Central memory CD8-positive, alpha-beta T cell (primary cell): ENCODE measurements around the gene LTB.
"Not testable (repeated sequence)": the region's sequence is repeated elsewhere in the genome, so short reads cannot be mapped to it uniquely, and the experiment has no call there.

ENCODE experiments used
- ATAC-seq: fragments of 150-1000 bp; cut with Tn5 transposase; replicated peaks from 2 replicates; pipeline ENCODE4 v1.10.0; 2022; ENCODE audit warnings: mild to moderate bottlenecking, moderate FRiP score, moderate number of reproducible peaks; ENCODE audit not compliant: poor library complexity, severe bottlenecking; ENCODE audit errors: extremely low read depth
- DNase-seq, 2 donors: peaks; one replicate each; pipeline ENCODE4 v3.0.0; 2021; ENCODE audit warnings: low spot score in 2 of 2
- H3K27ac Mint-ChIP-seq: one replicate; pipeline ENCODE4 v1.8.0; 2022; ENCODE audit warnings: low read depth, mild to moderate bottlenecking, moderate library complexity, mixed read lengths
- H3K27me3 Mint-ChIP-seq: one replicate; pipeline ENCODE4 v1.8.0; 2022; ENCODE audit warnings: mixed read lengths
- H3K36me3 Mint-ChIP-seq: one replicate; pipeline ENCODE4 v1.8.0; 2022; ENCODE audit warnings: mild to moderate bottlenecking, moderate library complexity, mixed read lengths; ENCODE audit not compliant: insufficient read depth
- H3K4me1 Mint-ChIP-seq: one replicate; pipeline ENCODE4 v1.8.0; 2022; ENCODE audit warnings: mixed read lengths
- H3K4me3 Mint-ChIP-seq: one replicate; pipeline ENCODE4 v1.8.0; 2022; ENCODE audit warnings: mild to moderate bottlenecking, moderate library complexity, mixed read lengths
- H3K9me3 Mint-ChIP-seq: one replicate; pipeline ENCODE4 v1.8.0; 2022; ENCODE audit warnings: mixed read lengths

Gene LTB

GRCh38 chr6:31619805-31620585 lies 37.8 kb upstream of the LTB start:
- Mint-ChIP-seq H3K27ac (peak overlapping the region; percentile 94), H3K27me3 (no peaks in the 10 kb centered on the region), H3K9me3 (no peaks in the 10 kb centered on the region), H3K36me3 (peaks cover 39% of the 10 kb centered on the region), H3K4me3 (peak overlapping the region; percentile 80), H3K4me1 (peaks cover 31% of the 10 kb centered on the region)
- peak; percentile 90 to 95 for DNase-seq
- ATAC-seq = peak; percentile 81

DNA sequence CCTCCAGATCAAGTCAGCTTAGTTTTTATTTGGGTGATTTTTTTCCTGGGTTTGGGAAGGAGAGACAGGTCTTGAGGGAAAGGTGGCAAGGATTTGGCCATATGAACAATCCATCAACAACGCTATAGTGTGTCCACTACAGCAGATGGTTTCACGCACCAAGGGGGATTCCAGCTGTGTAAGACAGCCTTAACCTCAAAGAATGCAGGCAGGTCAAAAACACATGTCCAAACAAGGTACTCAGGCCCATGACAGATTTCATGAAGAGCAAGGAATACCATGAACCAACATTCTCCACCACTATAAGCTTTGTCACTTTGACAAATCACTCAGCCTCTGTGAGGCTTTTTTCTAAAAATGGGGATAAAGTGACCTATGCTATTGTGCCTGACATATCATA lies 34.8 kb upstream of the LTB start:
- no peaks in the 10 kb centered on the region for H3K27me3 Mint-ChIP-seq
- H3K4me1 Mint-ChIP-seq = peaks cover 28% of the 10 kb centered on the region
- DNase-seq (no peak), ATAC-seq (no peak)
- H3K4me3 Mint-ChIP-seq = peak overlapping the region; percentile 29
- no peaks in the 10 kb centered on the region for H3K9me3 Mint-ChIP-seq
- no peak overlapping the region for H3K27ac Mint-ChIP-seq
- H3K36me3 Mint-ChIP-seq = peaks cover 14% of the 10 kb centered on the region

DNA sequence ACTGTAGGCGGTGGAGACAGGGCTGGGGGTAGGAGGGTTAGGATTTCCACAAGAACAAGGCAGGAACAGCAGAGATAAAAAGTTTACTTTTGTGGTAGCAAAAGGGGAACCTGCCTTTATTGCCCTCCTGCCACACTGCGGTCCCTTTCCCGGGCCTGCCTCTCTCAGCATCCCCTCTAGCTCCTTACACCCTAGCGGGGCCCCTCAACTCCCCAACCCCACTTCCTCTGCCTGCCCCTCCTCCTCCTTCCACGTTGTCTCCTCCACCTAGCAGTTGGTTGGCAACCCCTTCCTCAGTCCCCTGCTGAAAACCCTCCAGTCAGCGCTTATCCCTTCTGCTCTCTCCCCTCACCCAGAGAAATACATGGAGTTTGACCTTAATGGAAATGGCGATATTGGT lies 33.5 kb upstream of the LTB start:
- peak overlapping the region; percentile 29 for H3K4me3 Mint-ChIP-seq
- no peak for DNase-seq
- peaks cover 8% of the 10 kb centered on the region for H3K36me3 Mint-ChIP-seq
- no peaks in the 10 kb centered on the region for H3K27me3 Mint-ChIP-seq
- peak overlapping the region; percentile 37 for H3K27ac Mint-ChIP-seq
- peaks cover 18% of the 10 kb centered on the region for H3K4me1 Mint-ChIP-seq
- ATAC-seq = no peak
- no peaks in the 10 kb centered on the region for H3K9me3 Mint-ChIP-seq

DNA sequence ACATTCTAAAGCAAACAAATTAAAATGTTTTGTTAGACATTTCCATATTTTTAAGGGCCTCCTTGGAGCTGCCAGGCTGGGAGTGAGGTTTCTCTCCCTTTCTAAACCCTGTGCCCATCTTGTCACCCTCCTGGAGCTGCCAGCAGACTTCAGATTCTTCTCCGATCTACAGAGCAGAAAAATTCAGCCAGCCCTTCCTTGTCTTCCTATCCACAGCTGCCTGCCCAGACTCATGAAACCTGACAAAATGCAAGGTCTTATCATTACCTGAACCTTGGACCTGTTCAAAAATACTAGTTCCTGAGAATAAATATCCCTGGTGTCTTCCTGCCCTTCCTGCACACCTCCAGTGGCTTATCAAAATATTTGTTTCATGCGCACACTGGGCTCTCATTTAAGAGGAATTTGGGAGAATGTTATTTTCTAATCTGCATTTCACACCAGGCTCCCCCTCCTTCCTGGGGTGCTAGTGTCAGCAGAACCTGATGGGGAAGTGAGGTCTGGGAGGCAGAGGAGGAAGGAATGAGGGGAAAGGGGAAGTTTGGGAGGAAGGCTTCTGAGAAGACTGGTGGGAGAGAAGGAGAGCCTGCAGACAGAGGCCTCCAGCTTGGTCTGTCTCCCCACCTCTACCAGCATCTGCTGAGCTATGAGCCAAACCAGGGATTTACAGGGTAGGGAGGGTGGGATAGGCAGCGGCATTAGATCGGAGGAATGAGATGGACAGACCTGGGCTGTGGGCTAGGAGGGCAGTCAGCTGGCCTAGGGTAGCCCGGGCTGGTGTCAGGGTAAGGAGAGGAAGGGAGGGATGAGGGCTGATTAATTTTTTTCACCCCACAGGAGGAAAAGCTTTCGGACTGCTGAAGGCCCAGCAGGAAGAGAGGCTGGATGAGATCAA lies 32.7 kb upstream of the LTB start, which contains the start of gene AIF1:
Gene AIF1 (plus strand): TSS at position 551 of the 895 bp plus-strand sequence. CDS start 96 bp downstream, at position 647.
- H3K27me3 Mint-ChIP-seq = no peaks in the 10 kb centered on the region
- H3K9me3 Mint-ChIP-seq = no peaks in the 10 kb centered on the region
- ATAC-seq (no peak), DNase-seq (no peak)
- H3K36me3 Mint-ChIP-seq = peaks cover 2% of the 10 kb centered on the region
- peaks cover 18% of the 10 kb centered on the region for H3K4me1 Mint-ChIP-seq
- H3K27ac Mint-ChIP-seq = peak within 1 kb of the TSS; percentile 45
- H3K4me3 Mint-ChIP-seq = peak within 1 kb of the TSS; percentile 46

- no peaks in the 10 kb centered on the region for H3K9me3 Mint-ChIP-seq
- ATAC-seq (no peak), DNase-seq (no peak)
- H3K36me3 Mint-ChIP-seq = no peaks in the 10 kb centered on the region
- H3K4me3 Mint-ChIP-seq = no peak overlapping the region
- no peak overlapping the region for H3K27ac Mint-ChIP-seq
- peaks cover 18% of the 10 kb centered on the region for H3K4me1 Mint-ChIP-seq
- H3K27me3 Mint-ChIP-seq = no peaks in the 10 kb centered on the region
Measured at GRCh38 chr6:31614075-31614619, 31.9 kb upstream of the LTB start.

GRCh38 chr6:31610968-31611367 lies 28.7 kb upstream of the LTB start:
- Mint-ChIP-seq H3K9me3 (no peaks in the 10 kb centered on the region), H3K4me3 (no peak overlapping the region), H3K36me3 (no peaks in the 10 kb centered on the region), H3K27ac (no peak overlapping the region), H3K4me1 (peaks cover 14% of the 10 kb centered on the region), H3K27me3 (no peaks in the 10 kb centered on the region)
- no peak for DNase-seq
- ATAC-seq = no peak

DNA sequence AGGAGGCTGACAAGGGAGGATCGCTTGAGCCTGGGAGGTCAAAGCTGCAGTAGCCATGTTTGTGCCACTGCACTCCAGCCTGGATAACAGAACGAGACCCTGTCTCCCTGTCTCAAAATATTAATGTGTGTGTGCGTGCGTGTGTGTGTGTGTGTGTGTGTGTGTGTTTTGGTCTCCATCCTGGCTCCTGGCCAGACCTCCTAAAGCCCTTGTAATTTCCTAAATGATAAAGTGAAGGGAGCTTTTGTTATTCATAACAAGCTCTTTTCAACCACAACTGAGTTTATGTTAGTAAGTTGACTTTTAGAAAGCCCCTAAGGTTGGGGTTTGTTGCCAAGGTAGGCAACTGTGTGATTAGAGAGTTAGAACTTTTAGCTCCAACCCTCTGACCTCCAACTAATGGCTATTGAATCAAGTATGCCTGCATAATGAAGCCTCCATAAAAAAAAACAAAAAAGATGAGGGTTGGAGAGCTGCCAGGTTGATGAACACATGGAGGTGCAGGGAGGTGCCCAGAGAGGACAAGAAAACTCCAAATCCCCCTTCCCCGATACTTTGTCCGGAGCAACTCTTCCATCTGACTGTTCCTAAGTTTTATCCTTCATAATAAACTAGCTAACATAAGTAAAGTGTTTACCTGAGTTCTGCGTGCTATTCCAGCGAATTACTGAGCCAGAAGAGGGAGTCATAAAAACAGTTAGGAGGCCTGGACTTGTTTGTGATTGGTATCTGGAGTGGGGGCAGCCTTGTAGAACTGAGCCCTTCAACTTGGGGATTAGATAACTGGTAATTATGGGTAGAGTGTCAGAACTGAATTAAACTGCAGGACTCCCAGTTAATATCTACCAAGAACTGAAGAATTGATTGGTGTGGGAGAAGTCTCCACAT lies 27.5 kb upstream of the LTB start:
- H3K27ac Mint-ChIP-seq = no peak overlapping the region
- DNase-seq (no peak), ATAC-seq (no peak)
- no peaks in the 10 kb centered on the region for H3K36me3 Mint-ChIP-seq
- peaks cover 2% of the 10 kb centered on the region for H3K4me1 Mint-ChIP-seq
- no peak overlapping the region for H3K4me3 Mint-ChIP-seq
- H3K27me3 Mint-ChIP-seq = no peaks in the 10 kb centered on the region
- no peaks in the 10 kb centered on the region for H3K9me3 Mint-ChIP-seq

DNA sequence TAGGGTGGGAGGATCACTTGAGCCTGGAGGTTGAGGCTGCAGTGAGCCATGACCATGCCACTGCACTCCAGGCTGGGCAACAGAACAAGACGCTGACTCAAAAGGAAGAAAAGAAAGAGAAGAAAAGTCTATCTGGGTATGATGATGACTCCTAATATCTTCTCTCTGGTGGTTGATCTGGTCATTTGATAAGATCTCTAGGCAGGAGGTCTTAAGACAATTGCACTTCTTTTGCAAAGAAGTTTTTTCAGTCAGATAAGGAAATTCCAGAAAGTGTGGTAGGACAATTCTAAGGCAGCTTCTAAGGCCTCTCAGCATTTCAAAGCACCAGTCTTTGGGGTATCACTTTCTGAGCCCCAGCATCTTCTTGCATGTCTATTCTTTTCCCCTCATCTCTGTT lies 25.1 kb upstream of the LTB start:
- no peak overlapping the region for H3K27ac Mint-ChIP-seq
- H3K4me1 Mint-ChIP-seq = no peaks in the 10 kb centered on the region
- no peaks in the 10 kb centered on the region for H3K27me3 Mint-ChIP-seq
- no peaks in the 10 kb centered on the region for H3K9me3 Mint-ChIP-seq
- no peak for DNase-seq
- no peaks in the 10 kb centered on the region for H3K36me3 Mint-ChIP-seq
- no peak for ATAC-seq
- no peak overlapping the region for H3K4me3 Mint-ChIP-seq

DNA sequence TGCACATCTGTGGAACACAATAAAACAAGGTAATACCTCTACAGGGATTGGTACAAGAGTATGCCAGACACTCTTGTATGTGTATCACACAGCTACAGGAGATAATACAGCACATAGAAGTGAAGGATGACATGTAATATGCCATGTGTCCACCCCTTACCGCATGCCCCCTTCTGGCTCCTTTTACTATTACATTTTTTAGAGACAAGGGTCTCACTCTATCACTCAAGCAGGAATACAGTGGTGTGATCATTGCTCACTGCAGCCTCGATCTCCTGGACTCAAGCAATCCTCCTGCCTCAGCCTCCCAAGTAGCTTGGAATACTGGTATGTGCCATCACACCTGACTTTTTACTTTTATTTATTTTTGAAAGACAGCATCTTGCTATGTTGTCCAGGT lies 14.8 kb upstream of the LTB start:
- H3K27me3 Mint-ChIP-seq = no peaks in the 10 kb centered on the region
- H3K27ac Mint-ChIP-seq = peak overlapping the region; percentile 57
- no peak overlapping the region for H3K4me3 Mint-ChIP-seq
- ATAC-seq (peak; percentile 67), DNase-seq (peak in 1 of 2 donors; percentile 30)
- peaks cover 40% of the 10 kb centered on the region for H3K4me1 Mint-ChIP-seq
- H3K9me3 Mint-ChIP-seq = no peaks in the 10 kb centered on the region
- H3K36me3 Mint-ChIP-seq = peaks cover 12% of the 10 kb centered on the region

DNA sequence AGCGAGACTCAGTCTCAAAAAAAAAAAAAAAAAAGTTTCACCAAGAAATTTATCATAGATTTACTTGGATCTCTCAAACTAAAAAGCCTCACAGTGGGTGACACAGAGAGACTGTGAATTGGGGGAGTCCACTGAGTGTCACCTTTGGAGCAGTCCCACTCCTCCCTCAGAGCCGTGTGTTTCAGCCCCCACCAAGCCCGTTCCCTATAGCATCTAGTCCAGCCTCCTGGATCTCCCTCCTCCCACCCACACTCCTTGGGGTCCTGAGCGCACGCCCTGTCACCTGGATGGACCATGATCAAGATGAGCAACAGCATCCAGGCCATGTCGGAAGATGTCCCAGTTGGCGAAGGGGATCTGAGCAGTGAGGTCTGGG lies 10.2 kb upstream of the LTB start:
- no peaks in the 10 kb centered on the region for H3K27me3 Mint-ChIP-seq
- no peaks in the 10 kb centered on the region for H3K9me3 Mint-ChIP-seq
- peaks cover 54% of the 10 kb centered on the region for H3K4me1 Mint-ChIP-seq
- ATAC-seq (no peak), DNase-seq (no peak)
- H3K27ac Mint-ChIP-seq = peak overlapping the region; percentile 87
- H3K36me3 Mint-ChIP-seq = peaks cover 14% of the 10 kb centered on the region
- peak overlapping the region; percentile 64 for H3K4me3 Mint-ChIP-seq

- Mint-ChIP-seq H3K27ac (peak overlapping the region; percentile 29), H3K36me3 (peaks cover 15% of the 10 kb centered on the region), H3K4me1 (peaks cover 59% of the 10 kb centered on the region)
- ATAC-seq, DNase-seq, H3K27me3 Mint-ChIP-seq, H3K4me3 Mint-ChIP-seq, H3K9me3 Mint-ChIP-seq: not testable (repeated sequence)
Measured at GRCh38 chr6:31590691-31591090, 8.5 kb upstream of the LTB start.
